Measurements from ENCODE around the gene DNAAF8.
A peak's percentile ranks its signal among the peaks of the same experiment; 100 is the strongest.
"Not testable (repeated sequence)": the region's sequence is repeated elsewhere in the genome, so short reads cannot be mapped to it uniquely, and the experiment has no call there.

The DNAAF8 gene

GRCh38 chr16:4723071-4723767, 11.1 kb upstream of the DNAAF8 start:
- DNase-seq (ENCODE audit: low read depth in 2 of 2): no peak

DNA sequence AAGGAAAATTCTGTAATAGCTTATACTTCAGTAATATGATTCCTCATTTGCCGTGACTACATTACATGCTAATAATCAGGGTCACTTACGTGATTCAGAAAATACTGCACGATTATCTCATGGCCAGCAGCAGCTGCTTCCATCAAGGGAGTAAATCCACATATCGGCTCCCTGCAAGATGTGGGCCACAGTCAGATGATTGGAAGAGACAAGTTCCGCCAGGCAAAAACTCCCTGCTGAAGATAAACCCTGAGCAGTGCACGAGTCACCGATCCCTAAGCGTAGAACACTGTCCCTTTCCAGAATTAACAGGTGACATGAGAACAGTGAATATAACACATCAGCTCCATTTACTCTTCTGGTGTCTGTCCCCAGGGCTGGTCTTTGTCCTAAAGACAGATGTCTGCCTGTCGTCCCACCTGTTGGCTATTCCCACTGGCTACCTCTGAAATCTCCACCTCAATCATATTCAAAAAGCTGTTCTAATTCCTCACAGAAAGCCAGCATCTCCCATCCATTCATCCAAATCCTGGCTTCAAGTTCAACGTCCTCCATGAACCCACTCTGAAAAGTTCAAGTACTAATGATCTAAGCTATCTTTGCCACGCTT, 9.6 kb upstream of the DNAAF8 start:
- DNase-seq (ENCODE audit: low read depth in 2 of 2): no peak

DNA sequence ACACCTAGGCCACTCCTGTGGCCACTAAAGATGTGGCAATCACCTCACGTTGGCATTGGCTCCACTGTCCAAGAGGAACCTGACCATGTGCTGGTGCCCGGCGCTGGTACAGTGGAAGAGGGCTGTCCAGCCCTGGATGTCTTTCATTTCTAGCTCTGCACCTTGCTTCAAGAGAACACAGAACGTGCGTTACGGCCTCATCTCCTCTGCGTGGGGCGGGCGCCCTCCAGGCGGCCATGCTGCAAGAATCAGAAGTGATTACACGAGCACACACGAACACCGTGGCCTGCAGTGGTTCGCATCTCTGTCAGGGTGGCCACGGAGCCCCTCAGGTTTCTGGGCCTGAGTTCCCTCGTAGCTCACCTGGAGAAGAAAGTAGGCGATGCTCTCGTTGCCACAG, 7.7 kb upstream of the DNAAF8 start:
- no peak for DNase-seq (ENCODE audit: low read depth in 2 of 2)

- DNase-seq (ENCODE audit: low read depth in 2 of 2): no peak
Observed at GRCh38 chr16:4728676-4729075, 5.7 kb upstream of the DNAAF8 start.

DNA sequence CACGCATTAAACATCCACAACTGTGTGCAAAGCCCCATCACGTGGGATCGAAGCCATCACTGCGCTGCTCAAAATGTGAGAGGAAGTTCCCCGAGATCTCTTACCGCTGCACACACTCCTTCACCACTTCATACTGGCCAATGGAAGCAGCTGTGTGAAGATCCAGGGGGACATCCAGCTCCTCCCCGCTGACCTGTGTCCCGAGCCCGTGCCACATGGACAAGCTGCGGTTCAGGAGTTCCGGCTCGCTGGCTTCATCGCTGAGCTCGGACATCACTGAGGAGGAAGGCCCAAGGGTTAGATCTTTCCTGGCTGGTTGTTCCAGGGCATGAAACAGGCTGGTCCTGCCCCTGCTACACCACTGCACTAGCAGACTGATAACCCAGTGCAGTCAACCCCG, 4.5 kb upstream of the DNAAF8 start:
- no peak for DNase-seq (ENCODE audit: low read depth in 2 of 2)

GRCh38 chr16:4733211-4733742, 1.1 kb upstream of the DNAAF8 start:
- no peak for DNase-seq (ENCODE audit: low read depth in 2 of 2)

DNA sequence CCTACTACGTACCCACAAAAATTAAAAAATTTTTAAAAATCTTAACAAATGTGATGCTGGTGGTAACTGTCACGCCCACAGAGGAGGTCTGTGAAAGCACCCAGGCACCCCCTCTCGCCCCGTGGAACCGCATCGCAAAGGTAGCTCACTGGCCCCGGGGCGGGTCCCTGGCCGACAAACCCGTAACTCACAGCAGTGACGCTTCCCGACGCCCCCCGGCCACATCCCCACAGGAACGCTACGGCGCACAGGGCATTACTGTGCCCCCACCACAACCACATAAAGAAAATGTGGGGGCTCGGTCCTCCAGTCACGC, 632 bp upstream of the DNAAF8 start:
- DNase-seq (ENCODE audit: low read depth in 2 of 2): peak in 1 of 2 donors; percentile 15

- DNase-seq (ENCODE audit: low read depth in 2 of 2): peak; percentile 89 to 90
Observed at GRCh38 chr16:4734730-4735535, 596 bp downstream of the DNAAF8 start.

- no peak for DNase-seq (ENCODE audit: low read depth in 2 of 2)
Observed at GRCh38 chr16:4736546-4736945, 2.2 kb downstream of the DNAAF8 start.

GRCh38 chr16:4737545-4737944, 3.2 kb downstream of the DNAAF8 start:
- no peak for DNase-seq (ENCODE audit: low read depth in 2 of 2)

GRCh38 chr16:4738370-4738769, 4.0 kb downstream of the DNAAF8 start:
- DNase-seq (ENCODE audit: low read depth in 2 of 2): not testable (repeated sequence)

- DNase-seq (ENCODE audit: low read depth in 2 of 2): no peak
Observed at GRCh38 chr16:4743226-4743878, 9.0 kb downstream of the DNAAF8 start.

DNA sequence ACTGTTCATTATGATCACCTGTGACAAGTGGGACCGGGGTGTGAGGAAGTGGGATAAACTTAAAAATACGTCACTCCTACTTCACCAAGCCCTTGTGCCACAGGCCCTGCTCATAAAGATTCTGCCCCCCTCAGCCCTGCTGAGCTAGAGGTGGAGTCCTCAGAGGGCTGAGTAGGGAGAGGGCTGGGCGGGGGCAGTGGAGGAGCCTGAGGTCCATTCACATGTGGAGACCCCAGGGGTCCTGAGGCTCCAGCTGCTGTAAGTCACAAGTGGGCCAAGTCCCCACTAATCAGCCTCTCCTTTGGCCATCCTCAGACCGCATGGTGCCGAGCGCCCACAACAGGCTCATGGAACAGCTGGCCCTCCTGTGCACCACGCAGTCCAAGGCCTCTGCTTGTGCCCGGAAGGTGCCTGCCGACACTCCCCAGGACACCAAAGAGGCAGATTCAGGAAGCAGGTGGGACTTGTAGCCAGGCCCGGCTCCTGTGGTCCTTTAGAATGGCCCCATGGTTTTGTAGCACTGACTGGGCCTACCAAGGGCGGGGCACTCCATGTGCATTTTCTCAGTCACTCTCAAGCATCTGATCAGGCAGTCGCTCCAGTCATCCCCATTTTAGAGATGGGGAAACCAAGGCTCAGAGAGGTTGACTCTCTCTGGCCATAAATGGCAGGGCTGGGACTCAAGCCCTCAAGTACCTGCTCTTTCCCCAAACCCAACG, 10.4 kb downstream of the DNAAF8 start:
- no peak for DNase-seq (ENCODE audit: low read depth in 2 of 2)

GRCh38 chr16:4745274-4745569, 10.9 kb downstream of the DNAAF8 start:
- no peak for DNase-seq (ENCODE audit: low read depth in 2 of 2)

- no peak for DNase-seq (ENCODE audit: low read depth in 2 of 2)
Observed at GRCh38 chr16:4746215-4746614, 11.9 kb downstream of the DNAAF8 start.

DNA sequence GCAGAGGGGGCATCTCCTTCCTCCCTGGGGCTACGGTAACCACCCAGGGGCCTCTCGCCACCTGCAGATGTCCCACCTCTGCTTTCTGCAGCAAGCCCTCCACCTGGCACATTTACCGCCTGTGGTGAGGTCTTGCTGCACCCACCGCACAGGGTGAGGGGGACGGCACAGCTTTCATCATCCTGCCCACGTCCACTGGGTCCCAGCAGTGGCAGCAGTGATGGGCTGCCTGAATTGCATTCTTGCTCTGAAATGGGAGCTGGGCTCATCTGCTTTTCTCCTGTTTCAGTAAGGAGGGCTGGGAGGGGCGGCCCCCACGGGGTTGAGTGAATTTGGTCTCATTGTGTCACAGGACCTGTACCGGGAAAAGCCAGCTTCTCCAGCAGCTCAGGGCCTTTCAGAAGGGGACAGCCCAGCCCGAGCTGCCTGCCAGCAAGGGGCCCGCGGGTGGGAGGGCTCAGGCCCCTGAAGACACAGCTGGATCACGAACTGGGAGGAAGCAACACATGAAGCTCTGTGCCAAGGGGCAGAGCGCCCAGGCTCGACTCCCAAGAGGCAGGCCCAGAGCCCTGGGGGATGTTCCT, 12.7 kb downstream of the DNAAF8 start:
- DNase-seq (ENCODE audit: low read depth in 2 of 2): no peak

DNA sequence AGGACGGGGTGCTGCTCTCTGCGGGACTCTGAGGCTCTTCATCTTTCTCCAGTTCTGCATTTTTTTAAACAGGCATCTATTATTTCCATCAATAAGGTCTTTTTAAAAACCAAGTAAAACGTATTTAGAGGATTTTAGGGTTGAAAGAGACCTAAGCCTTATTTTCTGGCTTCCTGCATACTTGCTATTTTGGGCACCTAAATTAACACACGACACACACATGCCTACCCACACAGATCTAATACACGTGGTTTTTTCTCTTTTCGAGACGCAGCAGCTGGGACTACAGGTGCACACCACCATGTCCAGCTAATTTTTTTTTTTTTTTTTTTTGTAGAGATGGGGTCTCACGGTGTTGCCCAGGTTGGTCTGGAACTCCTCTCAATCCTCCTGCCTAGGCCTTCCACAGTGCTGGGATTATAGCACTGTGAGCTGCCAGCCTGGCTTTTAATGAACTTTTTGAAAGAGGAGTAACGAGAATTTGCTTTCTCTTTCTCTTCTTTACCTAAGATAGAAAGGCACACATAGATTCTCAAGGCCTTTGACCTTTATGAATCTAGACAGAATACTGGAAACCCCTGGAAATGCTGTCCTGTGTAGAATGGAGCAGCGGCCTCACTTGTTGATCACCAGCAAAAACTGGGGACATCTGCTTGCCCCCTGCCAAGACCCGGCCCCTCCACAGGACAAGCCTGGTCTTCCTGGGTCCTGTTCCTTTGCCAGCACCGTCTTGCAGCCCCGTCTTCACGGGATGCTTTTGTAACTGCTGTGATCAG, 13.8 kb downstream of the DNAAF8 start:
- no peak for DNase-seq (ENCODE audit: low read depth in 2 of 2)

DNA sequence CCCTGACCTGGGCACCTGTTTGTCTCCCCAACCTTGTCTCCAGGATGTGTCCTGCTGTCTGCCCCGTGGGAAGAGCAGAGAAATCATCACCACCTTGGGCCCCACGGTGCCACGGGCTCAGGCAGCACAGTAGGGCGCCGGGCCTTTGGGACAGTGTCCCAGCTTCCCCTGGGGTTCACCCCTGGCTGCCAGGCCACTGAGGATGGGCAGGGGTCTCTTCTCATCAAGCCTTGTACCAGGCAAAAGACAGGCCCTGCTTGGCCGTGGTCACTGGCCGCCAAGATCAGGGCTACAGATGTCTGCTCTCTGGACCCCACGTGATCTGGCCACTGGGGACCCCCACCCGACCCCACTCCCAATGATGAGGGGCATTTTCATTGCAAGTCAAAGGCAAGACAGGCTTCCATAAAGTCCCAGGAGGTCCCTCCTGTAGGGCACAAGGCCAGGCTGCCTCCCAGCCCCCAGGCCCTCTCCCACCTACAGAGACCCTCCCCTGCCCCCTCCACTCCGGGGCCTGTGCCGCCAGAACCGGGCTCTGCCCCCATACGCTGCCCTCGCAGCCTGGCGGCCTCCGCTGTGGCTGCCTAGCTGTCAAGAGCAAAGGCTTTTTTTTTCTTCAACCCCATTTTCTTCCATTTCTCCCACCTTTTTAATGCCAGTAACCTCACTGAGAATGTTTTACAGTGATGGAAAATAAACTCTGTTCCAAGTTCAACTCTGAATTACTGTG, 14.5 kb downstream of the DNAAF8 start:
- no peak for DNase-seq (ENCODE audit: low read depth in 2 of 2)

- no peak for DNase-seq (ENCODE audit: low read depth in 2 of 2)
Observed at GRCh38 chr16:4749700-4750257, 15.4 kb downstream of the DNAAF8 start.

- no peak for DNase-seq (ENCODE audit: low read depth in 2 of 2)
Observed at GRCh38 chr16:4750896-4751295, 16.6 kb downstream of the DNAAF8 start.
